ENCODE results near the gene WDR5B. TPM values are rescaled to one million over a fixed set of nuclear protein-coding genes. Genes with fewer than 3 reads are reported as not detected.

The WDR5B gene
- 3.0 to 3.9 TPM (median 3.5 TPM) in 5 replicates for total RNA-seq (2022; extraction: Qiagen RNA extraction)

DNA sequence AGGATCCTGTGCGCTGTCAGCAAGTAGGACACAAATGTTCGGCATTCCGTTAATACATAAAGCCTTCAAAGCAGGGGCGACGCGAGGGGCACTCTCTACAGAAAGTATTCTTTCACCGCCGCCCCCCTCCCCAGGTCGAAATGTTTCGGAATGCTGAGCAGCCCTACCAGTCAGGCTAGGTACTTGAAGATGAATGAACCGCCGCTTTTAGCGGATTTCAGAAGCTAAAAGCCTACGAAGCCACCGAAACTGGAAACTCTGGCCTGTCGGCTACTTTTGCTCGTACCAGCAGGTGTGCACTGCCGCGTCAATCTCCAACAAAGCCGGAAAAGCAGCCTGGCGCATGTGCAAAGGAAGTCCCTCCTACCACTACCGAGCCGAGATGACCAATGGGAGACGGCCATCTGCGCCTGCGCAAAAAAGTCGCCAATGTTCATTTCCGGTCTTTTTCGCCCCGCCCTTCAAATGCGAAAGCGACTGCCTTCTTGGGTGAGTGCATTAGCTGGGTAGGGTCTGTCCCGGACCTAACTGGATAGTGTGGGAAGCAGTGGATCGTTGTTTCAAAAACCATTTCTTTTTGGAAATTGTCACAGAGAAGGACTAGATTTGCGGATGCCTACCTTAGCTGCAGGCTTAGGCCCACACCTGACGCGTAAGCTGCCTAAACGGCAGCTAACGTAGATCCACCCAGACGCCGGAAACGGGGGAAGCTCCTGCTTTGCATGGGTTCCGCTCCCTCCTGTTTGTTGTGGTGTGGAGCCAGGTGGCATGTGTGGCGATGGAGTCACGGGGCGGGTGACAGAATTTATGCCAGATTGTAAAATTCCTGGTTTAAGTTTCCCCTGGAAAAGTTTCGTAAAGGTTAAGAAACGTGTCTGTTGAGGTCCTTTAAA, at the start of gene WDR5B:
WDR5B (minus strand) TSS at position 301 of the 893 bp plus-strand sequence. CDS start 534 bp downstream, outside the sequence.

DNA sequence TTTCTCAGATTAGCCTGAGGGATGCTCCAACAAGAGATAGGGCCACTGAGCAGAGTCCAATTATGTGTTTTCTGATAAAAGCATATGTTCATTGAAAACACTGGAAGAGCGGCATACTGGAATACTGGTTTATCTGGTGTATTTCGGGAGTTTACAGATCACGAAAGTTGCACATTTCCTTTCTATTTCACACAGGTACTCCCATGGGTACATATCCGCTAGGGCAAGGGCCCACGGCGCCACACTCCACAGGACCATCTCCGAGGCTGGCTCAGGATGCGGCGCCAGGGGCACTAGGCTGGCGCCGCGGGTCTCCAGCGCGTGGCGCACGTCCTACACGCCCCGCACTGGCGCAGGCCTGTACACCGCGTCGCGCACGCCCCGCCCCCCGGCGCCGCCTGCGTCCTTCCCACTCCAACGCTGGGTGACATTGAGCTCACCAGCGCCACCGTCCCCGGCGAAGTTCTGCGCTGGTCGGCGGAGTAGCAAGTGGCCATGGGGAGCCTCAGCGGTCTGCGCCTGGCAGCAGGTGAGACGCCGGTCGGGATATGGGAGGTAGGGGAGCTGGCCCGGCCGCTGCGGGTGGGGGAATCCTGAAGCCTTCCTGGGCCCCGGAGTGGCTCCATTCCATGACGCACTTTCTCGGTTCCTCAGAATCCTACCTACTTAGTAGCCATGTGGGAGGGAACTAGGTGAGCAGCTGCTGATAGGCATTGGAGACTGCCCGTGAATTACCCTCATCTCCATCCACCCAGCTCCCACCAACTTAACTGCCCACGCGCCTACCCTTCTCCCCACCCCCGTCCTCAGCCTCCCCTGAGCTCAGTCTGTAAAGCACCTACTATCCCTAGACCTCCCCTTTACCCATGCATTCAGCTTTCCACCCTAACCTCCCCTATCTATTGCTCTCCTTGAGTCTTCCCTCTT, 31.8 kb downstream of the WDR5B start, which contains the start of gene FAM162A:
FAM162A (plus strand) TSS at position 412 of the 927 bp plus-strand sequence; CDS start at position 496, 84 bp downstream.

DNA sequence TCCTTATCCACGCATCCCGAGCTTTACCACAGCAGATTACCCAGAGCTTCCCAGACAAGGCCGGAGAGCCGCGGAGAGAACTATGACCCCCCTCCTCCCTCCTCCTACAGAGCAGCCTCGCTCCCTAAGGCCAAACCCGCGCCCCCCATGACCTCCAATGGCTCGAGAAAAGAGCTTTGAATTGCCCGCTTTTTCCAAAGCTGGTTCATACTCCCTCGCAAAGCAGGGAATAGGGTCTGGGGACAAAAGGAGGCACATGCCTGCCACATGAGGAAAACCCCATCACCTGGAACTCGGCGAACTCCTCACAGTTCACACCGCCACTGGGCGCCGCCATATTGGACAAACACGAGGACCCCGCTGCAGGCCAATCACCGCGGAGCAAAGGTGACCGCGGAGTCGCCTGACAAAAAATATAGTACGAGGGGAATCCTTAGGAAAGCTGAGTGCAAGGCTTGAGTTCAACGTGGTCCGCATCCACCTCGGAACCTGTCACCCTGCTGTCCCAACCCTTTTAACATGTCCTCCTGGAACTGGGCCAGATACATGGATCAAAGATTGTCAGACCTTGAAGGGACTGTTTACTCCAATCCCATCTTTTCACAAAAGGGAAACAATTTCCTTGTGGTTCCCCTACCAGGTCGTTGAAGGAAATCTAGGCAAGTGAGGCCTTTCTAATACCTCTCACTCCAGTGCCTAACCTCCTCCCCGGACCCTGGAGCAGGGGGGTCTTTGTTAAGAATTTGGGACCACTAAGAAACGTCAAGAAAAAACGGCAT, 32.8 kb downstream of the WDR5B start, which contains the start of gene MIX23:
MIX23 (minus strand) TSS at position 344 of the 779 bp plus-strand sequence; CDS start at position 337, 7 bp downstream.

Other genes with a start within 250 kb of the WDR5B start
- gene CASR, start 232.4 kb downstream of the WDR5B start, total RNA-seq (2022; extraction: Qiagen RNA extraction) = not detected in 5 replicates
- 0.82 to 1.2 TPM (median 1.0 TPM) in 5 replicates for gene CSTA, start 90.8 kb downstream of the WDR5B start, total RNA-seq (2022; extraction: Qiagen RNA extraction)
- 45.8 to 71.8 TPM (median 47.6 TPM) in 5 replicates for gene MIX23, start 32.8 kb downstream of the WDR5B start, total RNA-seq (2022; extraction: Qiagen RNA extraction)
- gene FAM162A, start 31.9 kb downstream of the WDR5B start, total RNA-seq (2022; extraction: Qiagen RNA extraction) = 30.4 to 35.8 TPM (median 35.0 TPM) in 5 replicates
- 53.8 to 63.8 TPM (median 61.2 TPM) in 5 replicates for gene KPNA1, start 98.9 kb upstream of the WDR5B start, total RNA-seq (2022; extraction: Qiagen RNA extraction)
- gene PARP9, start 148.2 kb upstream of the WDR5B start, total RNA-seq (2022; extraction: Qiagen RNA extraction) = 5.1 to 6.3 TPM (median 5.2 TPM) in 5 replicates
- 6.7 to 9.8 TPM (median 7.6 TPM) in 5 replicates for gene DTX3L, start 148.3 kb upstream of the WDR5B start, total RNA-seq (2022; extraction: Qiagen RNA extraction)
- not detected in 5 replicates for gene PARP15, start 161.6 kb upstream of the WDR5B start, total RNA-seq (2022; extraction: Qiagen RNA extraction)